ENCODE measurements around the gene GABARAP. TPM values are rescaled to one million over a fixed set of nuclear protein-coding genes. Genes with fewer than 3 reads are reported as not detected.

The GABARAP gene
- total RNA-seq, 1 donor from 2014 or later = 908 TPM

DNA sequence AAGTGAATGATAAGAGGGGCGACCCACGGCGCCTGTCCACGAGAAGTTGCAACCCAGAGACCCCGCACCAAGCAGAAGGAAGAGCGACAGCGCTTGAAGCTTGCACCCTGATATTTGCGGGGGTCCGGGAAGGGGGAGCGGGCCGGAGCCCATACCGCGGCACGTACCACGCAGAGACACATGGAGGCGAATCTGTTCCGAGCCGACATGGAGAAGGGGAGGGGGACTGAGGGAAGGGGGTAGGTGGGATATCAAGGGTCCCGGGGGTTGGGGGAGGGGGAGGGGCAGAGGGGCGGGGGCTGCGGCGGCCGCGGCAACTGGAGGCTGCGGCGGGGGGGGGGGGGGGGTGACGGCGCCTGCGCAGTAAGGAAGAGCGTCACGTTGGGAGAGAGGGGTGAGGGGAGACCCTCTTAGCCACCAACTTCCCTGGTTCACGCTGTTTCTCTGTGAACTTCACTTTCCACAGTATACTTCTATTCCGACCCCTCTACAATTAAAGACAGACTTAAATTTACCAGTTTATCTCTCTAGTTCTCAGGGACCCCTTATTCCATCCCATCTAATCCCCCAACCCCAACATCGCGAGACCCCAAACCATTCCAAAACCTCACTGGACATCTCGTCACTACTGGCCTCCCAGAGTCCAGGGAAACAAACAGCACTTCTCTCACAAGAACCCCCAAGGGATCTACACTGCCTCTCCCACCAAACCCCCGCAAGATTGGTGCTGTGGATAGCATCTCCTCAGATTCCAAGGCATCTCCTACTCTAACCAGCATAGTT, 30.6 kb downstream of the GABARAP start:
- no peaks in the 10 kb centered on the region for H3K36me3 Mint-ChIP-seq (ENCODE audit: unreplicated experiment)
- peaks cover 45% of the 10 kb centered on the region for H3K4me1 Mint-ChIP-seq (ENCODE audit: low read depth, unreplicated experiment)
- DNase-seq = no peak
- peak overlapping the region; percentile 85 for H3K4me3 Mint-ChIP-seq (ENCODE audit: unreplicated experiment)
- TF ChIP-seq, protein P1, sequence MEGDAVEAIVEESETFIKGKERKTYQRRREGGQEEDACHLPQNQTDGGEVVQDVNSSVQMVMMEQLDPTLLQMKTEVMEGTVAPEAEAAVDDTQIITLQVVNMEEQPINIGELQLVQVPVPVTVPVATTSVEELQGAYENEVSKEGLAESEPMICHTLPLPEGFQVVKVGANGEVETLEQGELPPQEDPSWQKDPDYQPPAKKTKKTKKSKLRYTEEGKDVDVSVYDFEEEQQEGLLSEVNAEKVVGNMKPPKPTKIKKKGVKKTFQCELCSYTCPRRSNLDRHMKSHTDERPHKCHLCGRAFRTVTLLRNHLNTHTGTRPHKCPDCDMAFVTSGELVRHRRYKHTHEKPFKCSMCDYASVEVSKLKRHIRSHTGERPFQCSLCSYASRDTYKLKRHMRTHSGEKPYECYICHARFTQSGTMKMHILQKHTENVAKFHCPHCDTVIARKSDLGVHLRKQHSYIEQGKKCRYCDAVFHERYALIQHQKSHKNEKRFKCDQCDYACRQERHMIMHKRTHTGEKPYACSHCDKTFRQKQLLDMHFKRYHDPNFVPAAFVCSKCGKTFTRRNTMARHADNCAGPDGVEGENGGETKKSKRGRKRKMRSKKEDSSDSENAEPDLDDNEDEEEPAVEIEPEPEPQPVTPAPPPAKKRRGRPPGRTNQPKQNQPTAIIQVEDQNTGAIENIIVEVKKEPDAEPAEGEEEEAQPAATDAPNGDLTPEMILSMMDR (IDR thresholded peaks at IDR 0.05; ENCODE audit: partially characterized antibody, unreplicated experiment) = no peak
- H3K27me3 Mint-ChIP-seq (ENCODE audit: unreplicated experiment) = peaks cover 24% of the 10 kb centered on the region
- peaks cover 9% of the 10 kb centered on the region for H3K9me3 Mint-ChIP-seq (ENCODE audit: unreplicated experiment)
- H3K27ac Mint-ChIP-seq (ENCODE audit: unreplicated experiment) = peak overlapping the region; percentile 39

DNA sequence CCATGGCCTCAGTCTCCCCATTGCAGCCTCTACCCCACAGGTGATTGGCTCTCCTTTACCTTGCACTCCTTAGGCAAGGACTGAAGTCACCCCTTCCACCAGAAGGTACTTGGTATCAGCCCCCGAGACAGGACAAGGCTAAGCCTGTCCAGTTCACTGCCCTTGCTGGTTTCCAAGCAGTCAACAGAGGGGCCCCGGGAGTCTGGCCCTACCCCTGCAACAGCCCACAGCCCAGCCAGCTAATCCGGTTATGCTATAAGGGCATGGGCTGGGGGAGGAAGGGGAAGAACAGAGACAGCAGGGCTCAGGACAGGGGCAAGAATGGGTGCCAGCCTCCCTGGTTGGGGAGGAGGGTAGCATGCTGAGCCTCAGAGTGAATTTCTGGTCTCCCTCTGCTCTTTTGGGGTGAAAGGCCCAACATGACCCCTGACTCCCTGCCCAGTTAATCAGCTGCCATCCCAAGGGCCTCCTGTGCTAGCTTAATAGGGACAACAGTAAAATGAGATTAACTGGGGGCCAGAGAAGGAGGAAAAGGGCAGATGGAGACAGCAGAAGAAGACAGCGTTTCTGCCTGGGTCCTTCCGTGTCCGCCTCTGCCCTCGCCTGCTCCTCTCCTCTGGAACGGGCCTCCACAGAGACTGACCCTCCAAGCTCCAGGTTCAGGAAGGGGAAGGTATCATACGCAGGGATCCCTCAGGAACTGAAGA, 33.3 kb downstream of the GABARAP start:
- Mint-ChIP-seq H3K9me3 (ENCODE audit: unreplicated experiment) (peaks cover 20% of the 10 kb centered on the region), H3K27me3 (ENCODE audit: unreplicated experiment) (peaks cover 29% of the 10 kb centered on the region), H3K4me3 (ENCODE audit: unreplicated experiment) (peak overlapping the region; percentile 76), H3K36me3 (ENCODE audit: unreplicated experiment) (no peaks in the 10 kb centered on the region), H3K4me1 (ENCODE audit: low read depth, unreplicated experiment) (peaks cover 49% of the 10 kb centered on the region), H3K27ac (ENCODE audit: unreplicated experiment) (peak overlapping the region; percentile 66)
- DNase-seq = no peak
- TF ChIP-seq, protein P1 (IDR thresholded peaks at IDR 0.05; ENCODE audit: partially characterized antibody, unreplicated experiment) = no peak

DNA sequence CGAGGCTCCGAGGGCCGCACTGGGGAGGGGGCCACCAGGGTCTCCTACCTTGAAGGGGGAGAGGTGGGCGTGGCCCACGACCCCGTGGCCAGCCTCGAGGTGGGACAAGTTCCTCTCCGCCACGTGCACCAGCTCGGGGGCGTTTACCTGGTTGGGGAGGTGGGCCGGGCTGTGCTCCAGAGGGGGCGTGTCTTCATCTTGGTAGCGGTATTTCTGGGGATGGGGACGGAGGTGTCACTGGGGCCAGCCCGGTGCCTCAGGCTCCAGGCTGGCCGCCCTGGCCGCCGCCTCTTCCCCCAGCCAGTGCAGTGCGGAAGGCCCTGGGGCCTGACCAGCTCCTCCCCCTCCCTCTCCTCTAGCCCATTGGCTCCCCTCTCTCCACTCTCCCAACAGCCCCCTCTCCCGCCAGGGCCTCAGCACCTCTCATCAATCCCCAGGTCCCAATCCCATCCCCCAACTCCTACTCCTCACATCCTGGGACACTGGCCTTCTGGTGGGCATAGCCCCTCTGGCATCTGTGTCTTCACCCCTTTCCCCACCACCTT, 34.1 kb downstream of the GABARAP start:
- TF ChIP-seq, protein P1 (IDR thresholded peaks at IDR 0.05; ENCODE audit: partially characterized antibody, unreplicated experiment) = no peak
- Mint-ChIP-seq H3K4me3 (ENCODE audit: unreplicated experiment) (peak overlapping the region; percentile 76), H3K27me3 (ENCODE audit: unreplicated experiment) (peaks cover 27% of the 10 kb centered on the region), H3K27ac (ENCODE audit: unreplicated experiment) (peak overlapping the region; percentile 66), H3K4me1 (ENCODE audit: low read depth, unreplicated experiment) (peaks cover 46% of the 10 kb centered on the region), H3K36me3 (ENCODE audit: unreplicated experiment) (no peaks in the 10 kb centered on the region), H3K9me3 (ENCODE audit: unreplicated experiment) (peaks cover 20% of the 10 kb centered on the region)
- DNase-seq = no peak

DNA sequence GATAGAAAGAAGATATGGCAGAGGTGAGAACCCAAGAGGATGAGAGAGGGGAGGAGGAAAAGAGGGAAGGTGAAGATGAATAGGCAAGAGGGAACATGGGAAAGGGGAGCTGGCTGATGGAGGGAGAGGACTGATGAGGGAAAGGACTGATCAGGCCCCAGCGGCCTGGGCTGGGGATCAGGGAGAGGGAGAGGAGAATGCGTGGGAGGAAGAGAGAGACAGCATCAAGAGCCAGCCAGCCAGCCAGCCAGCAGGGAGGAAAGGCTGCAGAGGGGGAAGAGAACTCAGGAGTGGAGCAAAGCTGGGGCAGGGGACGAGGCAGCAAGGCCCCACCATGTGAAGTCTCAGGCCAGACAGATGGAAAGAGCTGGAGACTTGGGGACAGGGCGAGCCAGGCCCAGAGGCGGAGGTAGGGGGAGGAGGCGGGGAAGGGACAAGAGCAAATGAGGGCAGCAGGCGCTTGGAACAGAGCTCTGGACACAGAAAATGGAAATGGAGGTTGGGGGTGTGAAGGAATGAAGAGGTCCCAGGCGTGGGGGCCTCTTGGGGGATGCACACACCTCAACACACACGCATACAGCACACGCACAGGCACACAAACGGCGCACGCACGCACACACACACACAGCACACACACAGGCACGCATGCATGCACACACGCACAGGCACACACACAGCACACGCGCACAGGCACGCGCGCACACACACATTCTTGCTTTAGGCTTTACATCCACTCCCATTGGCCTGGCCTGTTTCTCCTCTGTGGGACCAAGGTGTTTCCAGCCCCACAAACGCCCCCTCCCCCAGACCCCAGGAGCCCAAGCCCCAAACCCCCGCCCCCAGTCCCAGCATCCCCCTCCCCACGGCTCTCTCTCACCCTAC, 34.9 kb downstream of the GABARAP start:
- TF ChIP-seq, protein P1 (IDR thresholded peaks at IDR 0.05; ENCODE audit: partially characterized antibody, unreplicated experiment) = no peak
- DNase-seq = no peak
- no peaks in the 10 kb centered on the region for H3K36me3 Mint-ChIP-seq (ENCODE audit: unreplicated experiment)
- peak overlapping the region; percentile 85 for H3K4me3 Mint-ChIP-seq (ENCODE audit: unreplicated experiment)
- peak overlapping the region; percentile 89 for H3K27ac Mint-ChIP-seq (ENCODE audit: unreplicated experiment)
- peaks cover 47% of the 10 kb centered on the region for H3K4me1 Mint-ChIP-seq (ENCODE audit: low read depth, unreplicated experiment)
- peaks cover 28% of the 10 kb centered on the region for H3K27me3 Mint-ChIP-seq (ENCODE audit: unreplicated experiment)
- H3K9me3 Mint-ChIP-seq (ENCODE audit: unreplicated experiment) = peaks cover 20% of the 10 kb centered on the region

All from glutamatergic neuron (in vitro differentiated cells).